ENCODE data around the gene SLC16A3. TPM values are rescaled to one million over a fixed set of nuclear protein-coding genes. Genes with fewer than 3 reads are reported as not detected.

Gene SLC16A3
- total and polyA plus RNA-seq, 2 of the 8 experiments (the other 6 are each of a cell fraction or from before 2014, with no cell fraction given) = 3.8 to 8.7 TPM

DNA sequence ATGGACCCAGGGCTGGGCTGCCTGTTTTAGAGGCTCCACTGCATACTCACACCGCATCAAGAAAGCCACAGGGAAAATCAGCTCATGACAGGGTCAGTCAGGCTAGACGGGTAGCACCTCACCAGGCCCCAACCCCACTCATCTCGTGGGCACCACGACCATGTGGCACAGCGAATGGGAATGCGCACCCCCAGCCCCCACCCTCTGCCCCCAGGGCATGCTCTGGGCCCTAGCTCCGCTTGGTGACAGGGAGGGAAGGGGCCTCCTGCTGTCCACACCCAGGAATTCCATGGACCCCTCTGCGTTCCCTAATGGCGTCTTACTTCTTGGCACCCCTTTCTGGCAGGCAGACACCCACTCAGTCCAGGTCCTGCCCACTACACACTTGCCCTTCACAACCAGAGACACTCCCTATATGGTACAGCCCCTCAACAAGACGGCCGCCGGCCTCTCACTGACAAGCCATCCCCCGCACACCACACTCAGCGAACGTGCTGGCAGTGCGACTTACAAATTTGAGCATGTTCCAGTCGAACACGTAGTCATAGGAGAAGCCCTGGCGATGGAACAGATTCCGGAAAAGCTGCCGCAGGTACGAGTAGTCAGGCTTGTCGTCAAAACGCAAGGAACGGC is 22.1 kb downstream of the SLC16A3 start:
- FAIRE-seq = no peak
- H4K20me1 ChIP-seq (replicated peaks in 1 of 2; ENCODE audit: control insufficient read depth in 1 of 2, insufficient read depth in 2 of 2, low read length in 2 of 2) = peaks cover 37 to 49% of the 10 kb centered on the region in 2 experiments
- H3K4ac ChIP-seq (replicated peaks; ENCODE audit: insufficient read length, low read depth, low read length) = no peak overlapping the region
- no peak overlapping the region for H3K56ac ChIP-seq (replicated peaks; ENCODE audit: insufficient read length, low read depth, low read length)
- H3K27me3 ChIP-seq (replicated peaks in 1 of 4; ENCODE audit: control insufficient read depth in 3 of 4, extremely low read depth in 1 of 4, insufficient read depth in 3 of 4, low read length in 3 of 4) = no peaks in the 10 kb centered on the region
- no peaks in the 10 kb centered on the region for H3K4me1 ChIP-seq (replicated peaks in 1 of 4; ENCODE audit: control insufficient read depth in 3 of 4, insufficient read depth in 4 of 4, low read length in 3 of 4)
- no peak for DNase-seq (ENCODE audit: low read depth in 1 of 2, low spot score in 2 of 2)
- H2BK20ac ChIP-seq (ENCODE audit: low read length) = no peak overlapping the region
- peaks cover 0 to 30% of the 10 kb centered on the region in 2 experiments; a peak in 1 of 4 replicates for H3K79me2 ChIP-seq (ENCODE audit: control insufficient read depth in 1 of 2, insufficient read depth in 2 of 2, low read length in 2 of 2)
- no peak overlapping the region for H4K8ac ChIP-seq (ENCODE audit: extremely low read depth, insufficient read depth, low read length)
- no peak overlapping the region for H2AFZ ChIP-seq (ENCODE audit: low read length)
- H3K79me1 ChIP-seq (ENCODE audit: low read depth, low read length) = peaks cover 22% of the 10 kb centered on the region
- no peak overlapping the region for H4K5ac ChIP-seq (ENCODE audit: insufficient read length, low read depth, low read length)
- H3K23me2 ChIP-seq (ENCODE audit: low read depth, low read length) = no peaks in the 10 kb centered on the region
- no peak overlapping the region for H2BK15ac ChIP-seq (ENCODE audit: low read length)
- H3K23ac ChIP-seq (ENCODE audit: insufficient read length) = no peak overlapping the region
- H2BK5ac ChIP-seq (ENCODE audit: low read depth, low read length) = no peak overlapping the region
- no peaks in the 10 kb centered on the region for H3K9me3 ChIP-seq (ENCODE audit: insufficient read depth in 2 of 2, low read depth in 1 of 2, low read length in 1 of 2)
- H3K27ac ChIP-seq (ENCODE audit: low read depth, low read length) = no peak overlapping the region
- H3K18ac ChIP-seq (ENCODE audit: extremely low read depth, low read length) = no peak overlapping the region
- H2BK120ac ChIP-seq (replicated peaks; ENCODE audit: low read depth, low read length) = no peak overlapping the region
- no peak overlapping the region for H2AK5ac ChIP-seq (ENCODE audit: low read depth, low read length)
- H4K91ac ChIP-seq (replicated peaks; ENCODE audit: insufficient read length, low read length) = no peak overlapping the region
- 95% methylated on average over 24 of the region's 25 CpGs; no CpG with 5 or more reads in 1 of the 2 experiments for WGBS, 2 experiments (ENCODE audit: extremely low coverage in 1 of 2, insufficient coverage in 1 of 2, insufficient read length in 1 of 2, insufficient replicate concordance in 2 of 2, low coverage in 1 of 2, low lambda C conversion rate in 2 of 2, missing lambda C conversion rate in 1 of 2)
- H3K36me3 ChIP-seq (ENCODE audit: control insufficient read depth in 2 of 4, insufficient read depth in 4 of 4, low read length in 3 of 4) = peaks cover 55 to 91% (median 84%) of the 10 kb centered on the region in 4 experiments
- H3K14ac ChIP-seq (ENCODE audit: insufficient read length) = no peak overlapping the region
- no peak overlapping the region for H3K9ac ChIP-seq (replicated peaks in 1 of 4; ENCODE audit: extremely low read depth in 1 of 4, low read depth in 3 of 4, low read length in 3 of 4)
- no peak for TF ChIP-seq BCL11A (IDR thresholded peaks at IDR 0.05; ENCODE audit: low read depth in 2 of 2, low read length in 2 of 2)
- TF ChIP-seq, protein P1, sequence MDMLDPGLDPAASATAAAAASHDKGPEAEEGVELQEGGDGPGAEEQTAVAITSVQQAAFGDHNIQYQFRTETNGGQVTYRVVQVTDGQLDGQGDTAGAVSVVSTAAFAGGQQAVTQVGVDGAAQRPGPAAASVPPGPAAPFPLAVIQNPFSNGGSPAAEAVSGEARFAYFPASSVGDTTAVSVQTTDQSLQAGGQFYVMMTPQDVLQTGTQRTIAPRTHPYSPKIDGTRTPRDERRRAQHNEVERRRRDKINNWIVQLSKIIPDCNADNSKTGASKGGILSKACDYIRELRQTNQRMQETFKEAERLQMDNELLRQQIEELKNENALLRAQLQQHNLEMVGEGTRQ (IDR thresholded peaks at IDR 0.05; ENCODE audit: low read length) = no peak
- no peak for TF ChIP-seq SUZ12 (IDR thresholded peaks at IDR 0.05; ENCODE audit: low read length)
- TF ChIP-seq JUND (IDR thresholded peaks at IDR 0.05; ENCODE audit: low read length) = no peak
- TF ChIP-seq BRCA1 (IDR thresholded peaks at IDR 0.05; ENCODE audit: low read depth, low read length) = no peak
- H3K4me2 ChIP-seq (ENCODE audit: insufficient read depth in 1 of 2, low read depth in 2 of 2, low read length in 2 of 2) = no peak overlapping the region
- H2BK12ac ChIP-seq (ENCODE audit: low read depth, low read length) = no peak overlapping the region
- H3K4me3 ChIP-seq (ENCODE audit: extremely low read depth in 1 of 4, insufficient read depth in 2 of 4, low read depth in 3 of 4, low read length in 4 of 4) = no peak overlapping the region
- ChIA-PET POLR2A (ENCODE audit: partially characterized antibody) (interaction anchor here (1.9 kb wide), 1 partner anchor 10 kb away, joined by 5 read pairs; no protein-coding TSS in a partner anchor), CTCF (ENCODE audit: partially characterized antibody) (interaction anchor here (0.6 to 1.6 kb wide), 7 partner anchors 8 to 302 kb away, joined by 3 to 5 read pairs (median 3); no protein-coding TSS in a partner anchor)

All from H1 (cell line).